GM23248 (cell line): ENCODE data around the gene ZDHHC3. TPM values are rescaled to one million over a fixed set of nuclear protein-coding genes. Genes with fewer than 3 reads are reported as not detected.

Experiments used
- DNase-seq: peaks from one replicate; pipeline ENCODE4 v3.0.0-alpha.2; 2015
- H2AFZ ChIP-seq: fragments of 200-600 bp; sonication (generic); 2 replicates; pipeline ENCODE4 v1.6.1; 2016; ENCODE audit warnings: antibody characterized with exemption
- H3F3A ChIP-seq: fragments of 200-600 bp; sonication (generic); 2 replicates; pipeline ENCODE4 v1.6.1; 2016; ENCODE audit warnings: mild to moderate bottlenecking, antibody characterized with exemption, mixed run types; ENCODE audit not compliant: insufficient read depth
- H3K27ac ChIP-seq: fragments of 200-600 bp; sonication (generic); 2 replicates; pipeline ENCODE4 v1.5.1; 2016; ENCODE audit warnings: mild to moderate bottlenecking
- H3K27me3 ChIP-seq: fragments of 200-600 bp; sonication (generic); replicated peaks from 2 replicates; pipeline ENCODE4 v1.6.1; 2016; ENCODE audit warnings: mild to moderate bottlenecking; ENCODE audit not compliant: insufficient read depth
- H3K36me3 ChIP-seq: fragments of 200-600 bp; sonication (generic); 2 replicates; pipeline ENCODE4 v1.6.1; 2016; ENCODE audit warnings: low read depth, mild to moderate bottlenecking
- H3K4me1 ChIP-seq: fragments of 200-600 bp; sonication (generic); 2 replicates; pipeline ENCODE4 v1.6.1; 2016; ENCODE audit warnings: mild to moderate bottlenecking; ENCODE audit not compliant: insufficient read depth
- H3K4me2 ChIP-seq: fragments of 200-600 bp; sonication (generic); one replicate; pipeline ENCODE4 v1.6.1; 2016; ENCODE audit warnings: mild to moderate bottlenecking; ENCODE audit not compliant: unreplicated experiment
- H3K4me3 ChIP-seq: fragments of 200-600 bp; sonication (generic); 2 replicates; pipeline ENCODE4 v1.5.1; 2016; ENCODE audit warnings: mild to moderate bottlenecking
- H3K79me2 ChIP-seq: fragments of 200-600 bp; sonication (generic); 2 replicates; pipeline ENCODE4 v1.6.1; 2016; ENCODE audit warnings: mild to moderate bottlenecking; ENCODE audit not compliant: insufficient read depth
- H3K9ac ChIP-seq: fragments of 200-600 bp; sonication (generic); 2 replicates; pipeline ENCODE4 v1.6.1; 2016; ENCODE audit warnings: mild to moderate bottlenecking
- H3K9me2 ChIP-seq: fragments of 200-600 bp; sonication (generic); 2 replicates; pipeline ENCODE4 v1.6.1; 2016; ENCODE audit warnings: mixed run types, mild to moderate bottlenecking, moderate library complexity; ENCODE audit not compliant: insufficient read depth
- H3K9me3 ChIP-seq: fragments of 200-600 bp; sonication (generic); one replicate; pipeline ENCODE4 v1.6.1; 2017; ENCODE audit warnings: low read depth
- H4K20me1 ChIP-seq: fragments of 200-600 bp; sonication (generic); 2 replicates; pipeline ENCODE4 v1.6.0; 2016; ENCODE audit not compliant: insufficient read depth
- EZH2 ChIP-seq: fragments of 200-600 bp; sonication (generic); IDR thresholded peaks from 2 replicates; pipeline ENCODE4 v1.6.1; 2018; ENCODE audit warnings: antibody characterized with exemption, mild to moderate bottlenecking; ENCODE audit not compliant: insufficient read depth, poor library complexity, severe bottlenecking
- EZH2phosphoT487 ChIP-seq: fragments of 200-600 bp; sonication (generic); IDR thresholded peaks from 2 replicates; pipeline ENCODE4 v1.6.1; 2018; ENCODE audit warnings: antibody characterized with exemption, moderate library complexity, mild to moderate bottlenecking, low read depth; ENCODE audit not compliant: insufficient read depth
- WGBS, 2 experiments: methylation state at CpG; one replicate each; pipeline ENCODE4 v1.1.6; 2015 to 2017; ENCODE audit warnings: low lambda C conversion rate in 2 of 2, low coverage in 1 of 2; ENCODE audit errors: missing lambda C conversion rate in 2 of 2; 5-methylcytosine and 5-hydroxymethylcytosine counted together
- in situ Hi-C: fragments of 300-500 bp; cut with MboI; formaldehyde crosslinking; loops from 2 replicates; pipeline ENCODE4 v1.15.0; 2020
- polyA plus RNA-seq: library from polyadenylated mRNA; unstranded; fragments of >200 nt; fragmentation: Nextera tagmentation; extraction: Ambion mirVana; gene quantifications from 2 replicates; pipeline ENCODE4 v1.2.1, GENCODE V29; 2016
- total RNA-seq: library from RNA; depleted of rRNA; stranded (reverse); fragments of >200 nt; shearing (Covaris generic); gene quantifications from 2 replicates; pipeline ENCODE4 v1.2.3, GENCODE V29; 2014

Gene ZDHHC3
- total and polyA plus RNA-seq, 2 experiments from 2014 or later: 48.7 to 76.2 TPM

- peaks cover 14% of the 10 kb centered on the region; the same call in 1 of the 2 replicates for H3K79me2 ChIP-seq
- no peak for DNase-seq
- no peaks in the 10 kb centered on the region for H3K27me3 ChIP-seq
- H3K27ac ChIP-seq: no peak overlapping the region
- H2AFZ ChIP-seq: no peak overlapping the region
- H3K9ac ChIP-seq: no peak overlapping the region
- TF ChIP-seq EZH2: no peak
- TF ChIP-seq EZH2phosphoT487: no peak
- no peaks in the 10 kb centered on the region for H3K36me3 ChIP-seq
- no peaks in the 10 kb centered on the region for H3K9me3 ChIP-seq
- in situ Hi-C loops: no loop called here
- no peak overlapping the region for H3K4me2 ChIP-seq
- H3K4me3 ChIP-seq: no peak overlapping the region
- no peaks in the 10 kb centered on the region for H4K20me1 ChIP-seq
- H3K9me2 ChIP-seq: no peaks in the 10 kb centered on the region
- WGBS, 2 experiments: 82 to 84% methylated on average over 2 of the region's 2 CpGs
- no peaks in the 10 kb centered on the region for H3K4me1 ChIP-seq
- no peaks in the 10 kb centered on the region for H3F3A ChIP-seq
These were observed 43.7 kb downstream of the ZDHHC3 start for GRCh38 chr3:44932271-44932670.

DNA sequence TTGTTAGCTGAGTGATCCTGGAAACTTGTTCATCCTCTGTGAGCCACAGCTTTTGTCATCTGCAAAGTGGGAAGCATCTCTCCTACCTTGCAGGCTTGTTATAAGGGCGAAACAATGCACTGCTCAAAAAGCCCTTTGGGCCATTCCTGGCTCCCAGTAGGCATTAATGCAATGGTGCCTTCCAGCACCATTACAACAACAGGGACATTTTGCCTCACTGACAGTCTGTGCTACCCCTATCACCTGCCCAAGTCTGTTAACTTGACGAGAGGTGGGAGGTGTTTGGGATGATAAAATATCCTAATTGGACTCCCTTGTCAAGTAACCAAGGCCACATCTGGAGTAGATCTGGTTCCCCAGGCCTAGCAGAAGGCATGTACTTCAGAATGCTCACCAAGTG, 44.2 kb downstream of the ZDHHC3 start:
- Histone ChIP-seq H2AFZ (no peak overlapping the region), H3K9ac (no peak overlapping the region)

GRCh38 chr3:44930911-44931310, 45.1 kb downstream of the ZDHHC3 start:
- no peak overlapping the region for H3K9ac ChIP-seq
- H3K27me3 ChIP-seq: no peaks in the 10 kb centered on the region
- no peak for DNase-seq
- no peak overlapping the region for H2AFZ ChIP-seq
- in situ Hi-C loops: no loop called here
- H3K9me3 ChIP-seq: no peaks in the 10 kb centered on the region
- H4K20me1 ChIP-seq: no peaks in the 10 kb centered on the region
- H3K36me3 ChIP-seq: peaks cover 4% of the 10 kb centered on the region; the same call in 1 of the 2 replicates
- H3K4me3 ChIP-seq: no peak overlapping the region
- H3K27ac ChIP-seq: no peak overlapping the region
- 89 to 98% methylated on average over 2 of the region's 2 CpGs for WGBS, 2 experiments
- H3K4me2 ChIP-seq: no peak overlapping the region
- TF ChIP-seq EZH2phosphoT487 (no peak), EZH2 (no peak)
- no peaks in the 10 kb centered on the region for H3K4me1 ChIP-seq
- no peaks in the 10 kb centered on the region for H3K9me2 ChIP-seq
- 0 out of 2 replicates have a peak, but pooled peaks cover 8% of the 10 kb centered on the region for H3K79me2 ChIP-seq
- H3F3A ChIP-seq: no peaks in the 10 kb centered on the region

More for the DNA sequence above, 44.2 kb downstream of the ZDHHC3 start:
- H3K4me3 ChIP-seq: no peak overlapping the region
- H3K4me1 ChIP-seq: no peaks in the 10 kb centered on the region
- H3K27ac ChIP-seq: no peak overlapping the region
- no peaks in the 10 kb centered on the region for H4K20me1 ChIP-seq
- no peaks in the 10 kb centered on the region for H3K9me2 ChIP-seq
- H3K9me3 ChIP-seq: no peaks in the 10 kb centered on the region
- DNase-seq: no peak
- peaks cover 14% of the 10 kb centered on the region; the same call in 1 of the 2 replicates for H3K79me2 ChIP-seq
- in situ Hi-C loops: no loop called here
- no peaks in the 10 kb centered on the region for H3K27me3 ChIP-seq
- 95 to 98% methylated on average over 2 of the region's 2 CpGs for WGBS, 2 experiments
- TF ChIP-seq EZH2phosphoT487 (no peak), EZH2 (no peak)
- no peaks in the 10 kb centered on the region for H3K36me3 ChIP-seq
- no peak overlapping the region for H3K4me2 ChIP-seq
- H3F3A ChIP-seq: no peaks in the 10 kb centered on the region

GRCh38 chr3:44929782-44930181, 46.2 kb downstream of the ZDHHC3 start:
- Histone ChIP-seq H3K4me2 (no peak overlapping the region), H3K9me3 (no peaks in the 10 kb centered on the region), H2AFZ (no peak overlapping the region), H3K79me2 (no peaks in the 10 kb centered on the region), H3K9me2 (no peaks in the 10 kb centered on the region), H3K36me3 (peaks cover 4% of the 10 kb centered on the region; the same call in 1 of the 2 replicates), H3K27ac (no peak overlapping the region), H3K27me3 (no peaks in the 10 kb centered on the region), H3K4me1 (0 out of 2 replicates have a peak, but pooled peaks cover 2% of the 10 kb centered on the region), H3K4me3 (no peak overlapping the region), H4K20me1 (no peaks in the 10 kb centered on the region), H3K9ac (no peak overlapping the region), H3F3A (peaks cover 9% of the 10 kb centered on the region)
- TF ChIP-seq EZH2 (no peak), EZH2phosphoT487 (no peak)
- WGBS, 2 experiments: 72 to 80% methylated on average over 5 of the region's 5 CpGs
- no peak for DNase-seq
- in situ Hi-C loops: no loop called here

DNA sequence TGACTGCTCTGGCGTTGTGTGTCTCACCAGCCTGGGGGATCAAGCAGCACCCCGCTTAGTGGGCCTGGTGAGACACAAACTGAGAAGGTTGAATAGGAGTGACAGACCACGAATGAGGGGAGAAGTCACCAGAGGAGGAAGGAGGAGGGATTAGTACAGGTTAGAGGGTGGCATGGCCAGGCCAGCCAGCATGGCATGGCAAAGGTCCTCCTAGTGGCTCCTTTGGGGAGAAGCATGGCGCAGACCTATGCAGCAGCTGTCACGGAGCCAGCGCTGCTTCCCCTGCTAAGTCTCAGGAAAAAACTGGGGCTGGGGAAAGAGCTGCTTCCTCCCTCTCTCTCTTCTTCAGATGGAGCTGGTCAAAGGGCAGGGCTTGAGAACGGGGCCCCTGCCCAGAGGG, 48.6 kb downstream of the ZDHHC3 start:
- H3K9ac ChIP-seq: no peak overlapping the region
- no peak for TF ChIP-seq EZH2
- TF ChIP-seq EZH2phosphoT487: no peak
- H4K20me1 ChIP-seq: no peaks in the 10 kb centered on the region
- H3K9me3 ChIP-seq: no peaks in the 10 kb centered on the region
- DNase-seq: no peak
- H3K36me3 ChIP-seq: peaks cover 4% of the 10 kb centered on the region; the same call in 1 of the 2 replicates
- no peaks in the 10 kb centered on the region for H3K79me2 ChIP-seq
- H3K4me1 ChIP-seq: peaks cover 14% of the 10 kb centered on the region
- in situ Hi-C loops: no loop called here
- H3F3A ChIP-seq: peaks cover 18% of the 10 kb centered on the region
- no peaks in the 10 kb centered on the region for H3K9me2 ChIP-seq
- no peak overlapping the region for H3K4me3 ChIP-seq
- 95 to 97% methylated on average over 7 of the region's 7 CpGs for WGBS, 2 experiments
- no peak overlapping the region for H3K4me2 ChIP-seq
- no peaks in the 10 kb centered on the region for H3K27me3 ChIP-seq
- no peak overlapping the region for H3K27ac ChIP-seq
- no peak overlapping the region for H2AFZ ChIP-seq
